HepG2 (cell line): ENCODE data around the gene BCL6. TPM values are rescaled to one million over a fixed set of nuclear protein-coding genes. Genes with fewer than 3 reads are reported as not detected.

Source experiments
- ARID2 ChIP-seq: sonication (generic); formaldehyde crosslinking; IDR thresholded peaks from 2 replicates; pipeline ENCODE4 v1.8.1; 2022; ENCODE audit warnings: mild to moderate bottlenecking, missing genetic modification reagents, borderline replicate concordance
- CHCHD3 ChIP-seq: sonication (generic); formaldehyde crosslinking; IDR thresholded peaks from 2 replicates; pipeline ENCODE4 v1.8.0; 2022; ENCODE audit warnings: mild to moderate bottlenecking, missing genetic modification reagents, moderate library complexity
- HMG20B ChIP-seq: conservative IDR thresholded peaks from 2 replicates; pipeline ENCODE4 v1.6.1; 2016; ENCODE audit warnings: missing genetic modification reagents, missing compliant biosample characterization
- KDM3A ChIP-seq: IDR thresholded peaks from 2 replicates; pipeline ENCODE4 v1.6.1; 2018; ENCODE audit warnings: low read depth, missing compliant biosample characterization
- MTF2 ChIP-seq: sonication (generic); formaldehyde crosslinking; IDR thresholded peaks from 2 replicates; pipeline ENCODE4 v1.5.0; 2020; ENCODE audit warnings: missing genetic modification reagents, borderline replicate concordance
- RARA ChIP-seq: IDR thresholded peaks from 2 replicates; pipeline ENCODE4 v1.6.1; 2016; ENCODE audit warnings: missing genetic modification reagents, missing compliant biosample characterization
- SKIL ChIP-seq: sonication (generic); formaldehyde crosslinking; IDR thresholded peaks from 2 replicates; pipeline ENCODE4 v1.8.0; 2022; ENCODE audit warnings: missing genetic modification reagents, mild to moderate bottlenecking, moderate library complexity, borderline replicate concordance
- SMYD3 ChIP-seq: sonication (generic); formaldehyde crosslinking; IDR thresholded peaks from 2 replicates; pipeline ENCODE4 v1.8.1; 2023; ENCODE audit warnings: mild to moderate bottlenecking, missing genetic modification reagents
- TFAP4 ChIP-seq: sonication (generic); IDR thresholded peaks from 2 replicates; pipeline ENCODE4 v1.6.1; 2016; ENCODE audit warnings: low read depth, borderline replicate concordance
- ZNF274 ChIP-seq: sonication (generic); formaldehyde crosslinking; IDR thresholded peaks from 2 replicates; pipeline ENCODE4 v1.5.1; 2020; ENCODE audit warnings: mild to moderate bottlenecking, missing genetic modification reagents
- ZNF543 ChIP-seq: sonication (generic); formaldehyde crosslinking; IDR thresholded peaks from 2 replicates; pipeline ENCODE4 v1.4.0; 2020; ENCODE audit warnings: mild to moderate bottlenecking, missing genetic modification reagents
- ZNF678 ChIP-seq: sonication (generic); formaldehyde crosslinking; IDR thresholded peaks from 2 replicates; pipeline ENCODE4 v1.4.0; 2020; ENCODE audit warnings: mild to moderate bottlenecking, missing genetic modification reagents
- ZNF883 ChIP-seq: sonication (generic); formaldehyde crosslinking; IDR thresholded peaks from 2 replicates; pipeline ENCODE4 v1.5.1; 2020; ENCODE audit warnings: mild to moderate bottlenecking, missing genetic modification reagents; ENCODE audit errors: not compliant biosample characterization
- polyA plus RNA-seq, 8 experiments: library from polyadenylated mRNA; depleted of rRNA in 3 of 8; stranded (reverse) in 7 of 8; unstranded in 1 of 8; fragments of >200 nt; fragmentation: Illumina TruSeq in 4 of 8; extraction: Trizol in 4 of 8; gene quantifications; 2 replicates each; pipeline versions ENCODE4 v1.2.1 to v1.2.3, GENCODE V29; 2011 to 2016; ENCODE audit warnings: low read depth in 4 of 8, missing spikeins in 1 of 8, mixed read lengths in 1 of 8; ENCODE audit not compliant: insufficient read depth in 1 of 8
- total RNA-seq, 5 experiments: library from RNA; depleted of rRNA; stranded (reverse); fragments of >200 nt; fragmentation: Illumina TruSeq; extraction: Trizol; gene quantifications; 2 replicates each; pipeline ENCODE4 v1.2.3, GENCODE V29; 2016; ENCODE audit warnings: low read depth in 1 of 5
- TF ChIP-seq, protein P1 (sequence below): sonication (generic); formaldehyde crosslinking; IDR thresholded peaks from 2 replicates; pipeline ENCODE4 v1.4.0; 2020; ENCODE audit warnings: missing genetic modification reagents
- TF ChIP-seq, protein P2 (sequence below): sonication (generic); formaldehyde crosslinking; IDR thresholded peaks from 2 replicates; pipeline ENCODE4 v1.5.0; 2020; ENCODE audit warnings: mild to moderate bottlenecking, missing genetic modification reagents, moderate library complexity
- TF ChIP-seq, protein P3 (sequence below): sonication (generic); formaldehyde crosslinking; IDR thresholded peaks from 2 replicates; pipeline ENCODE4 v1.5.1; 2020; ENCODE audit warnings: mild to moderate bottlenecking, missing genetic modification reagents, borderline replicate concordance

The BCL6 gene
- total and polyA plus RNA-seq, 2 of the 13 experiments (the other 11 are each of a cell fraction or from before 2014, with no cell fraction given) = 21.2 to 53.7 TPM

DNA sequence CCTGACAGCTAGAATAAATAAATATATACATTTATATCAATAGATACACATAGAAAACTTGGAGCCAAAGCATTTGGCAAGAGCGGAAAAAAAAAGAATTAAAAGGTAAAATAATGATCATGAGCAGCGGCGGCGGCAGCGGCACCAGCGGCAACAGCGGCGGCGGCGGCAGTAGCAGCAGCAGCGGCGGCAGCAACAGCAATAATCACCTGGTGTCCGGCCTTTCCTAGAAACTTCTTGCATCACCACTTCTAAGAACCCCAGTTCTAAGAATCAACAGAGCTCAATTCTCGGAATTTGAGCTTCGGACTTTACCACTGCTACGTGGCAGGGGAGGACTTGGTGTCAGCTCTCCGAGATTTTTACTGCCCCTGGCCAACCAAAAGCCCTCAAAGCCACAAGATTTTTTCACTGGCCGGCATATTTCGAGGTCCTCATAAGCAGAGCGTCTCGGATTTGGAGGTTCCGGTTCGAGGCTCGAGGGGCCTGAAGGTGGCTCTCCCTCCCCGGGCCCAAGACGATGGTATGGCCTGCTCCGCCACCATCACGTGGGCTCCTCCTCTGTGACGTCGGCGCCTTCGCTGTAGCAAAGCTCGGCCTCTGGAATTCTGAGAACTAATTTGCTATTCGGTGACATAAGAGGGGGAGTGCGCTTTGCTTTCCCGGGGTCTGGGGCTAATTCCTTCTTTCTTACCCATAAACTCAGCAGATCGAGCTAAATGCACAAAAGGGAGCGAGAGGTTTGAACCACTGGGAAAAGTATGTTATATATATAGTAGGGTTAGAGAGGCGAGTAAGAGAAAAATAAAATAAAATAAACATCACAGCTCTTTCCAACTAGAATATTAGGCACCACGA is at the start of gene BCL6 (continued):
- TF ChIP-seq TFAP4 = peak; percentile 93
- TF ChIP-seq, protein P1, sequence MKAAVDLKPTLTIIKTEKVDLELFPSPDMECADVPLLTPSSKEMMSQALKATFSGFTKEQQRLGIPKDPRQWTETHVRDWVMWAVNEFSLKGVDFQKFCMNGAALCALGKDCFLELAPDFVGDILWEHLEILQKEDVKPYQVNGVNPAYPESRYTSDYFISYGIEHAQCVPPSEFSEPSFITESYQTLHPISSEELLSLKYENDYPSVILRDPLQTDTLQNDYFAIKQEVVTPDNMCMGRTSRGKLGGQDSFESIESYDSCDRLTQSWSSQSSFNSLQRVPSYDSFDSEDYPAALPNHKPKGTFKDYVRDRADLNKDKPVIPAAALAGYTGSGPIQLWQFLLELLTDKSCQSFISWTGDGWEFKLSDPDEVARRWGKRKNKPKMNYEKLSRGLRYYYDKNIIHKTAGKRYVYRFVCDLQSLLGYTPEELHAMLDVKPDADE = peak; percentile 90; the same call in 1 of the 2 replicates
- TF ChIP-seq RARA (CRISPR knock-in tag) = peak; percentile 91
- peak; percentile 58; the same call in 1 of the 2 replicates for TF ChIP-seq SKIL (CRISPR knock-in tag)
- TF ChIP-seq HMG20B = 0 out of 2 replicates have a peak, but pooled peaks have one; percentile 24
- TF ChIP-seq SMYD3 (CRISPR knock-in tag) = 0 out of 2 replicates have a peak, but pooled peaks have one; percentile 34
- no peak for TF ChIP-seq MTF2
- peak; percentile 86; the same call in 1 of the 2 replicates for TF ChIP-seq KDM3A (CRISPR knock-in tag)
- peak; percentile 76; the same call in 1 of the 2 replicates for TF ChIP-seq ZNF678 (CRISPR knock-in tag)
- TF ChIP-seq ZNF274 (CRISPR knock-in tag) = no peak
- no peak for TF ChIP-seq CHCHD3 (CRISPR knock-in tag)
- peak; percentile 65; the same call in 1 of the 2 replicates for TF ChIP-seq ZNF543 (CRISPR knock-in tag)
- TF ChIP-seq, protein P2, sequence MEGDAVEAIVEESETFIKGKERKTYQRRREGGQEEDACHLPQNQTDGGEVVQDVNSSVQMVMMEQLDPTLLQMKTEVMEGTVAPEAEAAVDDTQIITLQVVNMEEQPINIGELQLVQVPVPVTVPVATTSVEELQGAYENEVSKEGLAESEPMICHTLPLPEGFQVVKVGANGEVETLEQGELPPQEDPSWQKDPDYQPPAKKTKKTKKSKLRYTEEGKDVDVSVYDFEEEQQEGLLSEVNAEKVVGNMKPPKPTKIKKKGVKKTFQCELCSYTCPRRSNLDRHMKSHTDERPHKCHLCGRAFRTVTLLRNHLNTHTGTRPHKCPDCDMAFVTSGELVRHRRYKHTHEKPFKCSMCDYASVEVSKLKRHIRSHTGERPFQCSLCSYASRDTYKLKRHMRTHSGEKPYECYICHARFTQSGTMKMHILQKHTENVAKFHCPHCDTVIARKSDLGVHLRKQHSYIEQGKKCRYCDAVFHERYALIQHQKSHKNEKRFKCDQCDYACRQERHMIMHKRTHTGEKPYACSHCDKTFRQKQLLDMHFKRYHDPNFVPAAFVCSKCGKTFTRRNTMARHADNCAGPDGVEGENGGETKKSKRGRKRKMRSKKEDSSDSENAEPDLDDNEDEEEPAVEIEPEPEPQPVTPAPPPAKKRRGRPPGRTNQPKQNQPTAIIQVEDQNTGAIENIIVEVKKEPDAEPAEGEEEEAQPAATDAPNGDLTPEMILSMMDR (CRISPR knock-in tag) = no peak
- 0 out of 2 replicates have a peak, but pooled peaks have one; percentile 60 for TF ChIP-seq ARID2 (CRISPR knock-in tag)
- peak; percentile 28 for TF ChIP-seq ZNF883 (CRISPR knock-in tag)
- TF ChIP-seq, protein P3, sequence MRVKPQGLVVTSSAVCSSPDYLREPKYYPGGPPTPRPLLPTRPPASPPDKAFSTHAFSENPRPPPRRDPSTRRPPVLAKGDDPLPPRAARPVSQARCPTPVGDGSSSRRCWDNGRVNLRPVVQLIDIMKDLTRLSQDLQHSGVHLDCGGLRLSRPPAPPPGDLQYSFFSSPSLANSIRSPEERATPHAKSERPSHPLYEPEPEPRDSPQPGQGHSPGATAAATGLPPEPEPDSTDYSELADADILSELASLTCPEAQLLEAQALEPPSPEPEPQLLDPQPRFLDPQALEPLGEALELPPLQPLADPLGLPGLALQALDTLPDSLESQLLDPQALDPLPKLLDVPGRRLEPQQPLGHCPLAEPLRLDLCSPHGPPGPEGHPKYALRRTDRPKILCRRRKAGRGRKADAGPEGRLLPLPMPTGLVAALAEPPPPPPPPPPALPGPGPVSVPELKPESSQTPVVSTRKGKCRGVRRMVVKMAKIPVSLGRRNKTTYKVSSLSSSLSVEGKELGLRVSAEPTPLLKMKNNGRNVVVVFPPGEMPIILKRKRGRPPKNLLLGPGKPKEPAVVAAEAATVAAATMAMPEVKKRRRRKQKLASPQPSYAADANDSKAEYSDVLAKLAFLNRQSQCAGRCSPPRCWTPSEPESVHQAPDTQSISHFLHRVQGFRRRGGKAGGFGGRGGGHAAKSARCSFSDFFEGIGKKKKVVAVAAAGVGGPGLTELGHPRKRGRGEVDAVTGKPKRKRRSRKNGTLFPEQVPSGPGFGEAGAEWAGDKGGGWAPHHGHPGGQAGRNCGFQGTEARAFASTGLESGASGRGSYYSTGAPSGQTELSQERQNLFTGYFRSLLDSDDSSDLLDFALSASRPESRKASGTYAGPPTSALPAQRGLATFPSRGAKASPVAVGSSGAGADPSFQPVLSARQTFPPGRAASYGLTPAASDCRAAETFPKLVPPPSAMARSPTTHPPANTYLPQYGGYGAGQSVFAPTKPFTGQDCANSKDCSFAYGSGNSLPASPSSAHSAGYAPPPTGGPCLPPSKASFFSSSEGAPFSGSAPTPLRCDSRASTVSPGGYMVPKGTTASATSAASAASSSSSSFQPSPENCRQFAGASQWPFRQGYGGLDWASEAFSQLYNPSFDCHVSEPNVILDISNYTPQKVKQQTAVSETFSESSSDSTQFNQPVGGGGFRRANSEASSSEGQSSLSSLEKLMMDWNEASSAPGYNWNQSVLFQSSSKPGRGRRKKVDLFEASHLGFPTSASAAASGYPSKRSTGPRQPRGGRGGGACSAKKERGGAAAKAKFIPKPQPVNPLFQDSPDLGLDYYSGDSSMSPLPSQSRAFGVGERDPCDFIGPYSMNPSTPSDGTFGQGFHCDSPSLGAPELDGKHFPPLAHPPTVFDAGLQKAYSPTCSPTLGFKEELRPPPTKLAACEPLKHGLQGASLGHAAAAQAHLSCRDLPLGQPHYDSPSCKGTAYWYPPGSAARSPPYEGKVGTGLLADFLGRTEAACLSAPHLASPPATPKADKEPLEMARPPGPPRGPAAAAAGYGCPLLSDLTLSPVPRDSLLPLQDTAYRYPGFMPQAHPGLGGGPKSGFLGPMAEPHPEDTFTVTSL (CRISPR knock-in tag) = 0 out of 2 replicates have a peak, but pooled peaks have one; percentile 23
